SU-DHL-6 (cell line): ENCODE data around the gene ODAM.

ENCODE experiments used
- H2AFZ ChIP-seq: fragments of 200-600 bp; sonication (generic); 2 replicates; pipeline ENCODE4 v1.6.1; 2014; ENCODE audit warnings: low read depth, mild to moderate bottlenecking, moderate library complexity, mixed read lengths, antibody characterized with exemption, low read length; ENCODE audit not compliant: severe bottlenecking
- H3F3A ChIP-seq: fragments of 200-600 bp; shearing (Covaris generic); 2 replicates; pipeline ENCODE4 v1.6.0; 2016; ENCODE audit warnings: antibody characterized with exemption, mild to moderate bottlenecking; ENCODE audit not compliant: insufficient read depth
- H3K27ac ChIP-seq: fragments of 200-600 bp; sonication (generic); 2 replicates; pipeline ENCODE4 v1.5.1; 2016; ENCODE audit warnings: low read depth, mild to moderate bottlenecking, low read length, moderate library complexity, mixed read lengths
- H3K27me3 ChIP-seq: fragments of 200-600 bp; sonication (generic), shearing (Covaris generic); 2 replicates; pipeline ENCODE4 v1.6.0; 2014; ENCODE audit warnings: mild to moderate bottlenecking, low read length
- H3K36me3 ChIP-seq: fragments of 200-600 bp; sonication (generic); 2 replicates; pipeline ENCODE4 v1.6.1; 2014; ENCODE audit warnings: mild to moderate bottlenecking, low read length, mixed read lengths
- H3K4me2 ChIP-seq: fragments of 300-600, 200-600 bp; shearing (Covaris generic), sonication (generic); 2 replicates; pipeline ENCODE4 v1.6.0; 2014; ENCODE audit warnings: low read length, low read depth, mild to moderate bottlenecking; ENCODE audit not compliant: poor library complexity, severe bottlenecking
- H3K4me3 ChIP-seq: fragments of 200-600 bp; sonication (generic); 2 replicates; pipeline ENCODE4 v1.5.1; 2014; ENCODE audit warnings: antibody characterized with exemption, low read length, mild to moderate bottlenecking, mixed read lengths; ENCODE audit not compliant: insufficient read depth, poor library complexity, severe bottlenecking
- H3K79me2 ChIP-seq: fragments of 200-600 bp; sonication (generic); 2 replicates; pipeline ENCODE4 v1.6.1; 2014; ENCODE audit warnings: mild to moderate bottlenecking, low read length, moderate library complexity; ENCODE audit not compliant: insufficient read depth
- H3K9ac ChIP-seq: fragments of 200-600 bp; sonication (generic); 2 replicates; pipeline ENCODE4 v1.7.0; 2014; ENCODE audit warnings: mild to moderate bottlenecking, low read length
- H3K9me2 ChIP-seq: fragments of 200-600 bp; sonication (generic); replicated peaks from 2 replicates; pipeline ENCODE4 v1.6.1; 2014; ENCODE audit warnings: low read length; ENCODE audit not compliant: insufficient read depth
- H3K9me3 ChIP-seq: fragments of 200-600 bp; sonication (generic); 2 replicates; pipeline ENCODE4 v1.6.1; 2014; ENCODE audit warnings: low read length, mixed read lengths; ENCODE audit not compliant: insufficient read depth
- H4K20me1 ChIP-seq: fragments of 200-600 bp; sonication (generic); 2 replicates; pipeline ENCODE4 v1.6.1; 2014; ENCODE audit warnings: low read depth, mild to moderate bottlenecking, antibody characterized with exemption, low read length, moderate library complexity, mixed read lengths
- CTCF ChIP-seq: fragments of 200-600 bp; sonication (generic); IDR thresholded peaks from one replicate; pipeline ENCODE4 v1.5.1; 2017; ENCODE audit warnings: antibody characterized with exemption, mild to moderate bottlenecking, low read length, moderate library complexity; ENCODE audit not compliant: insufficient read depth, poor library complexity, severe bottlenecking
- EZH2phosphoT487 ChIP-seq: fragments of 200-600 bp; sonication (generic), shearing (Covaris generic); conservative IDR thresholded peaks from 2 replicates; pipeline ENCODE4 v1.6.1; 2018; ENCODE audit warnings: mild to moderate bottlenecking, antibody characterized with exemption, low read length, moderate library complexity, mixed read lengths

ODAM gene

GRCh38 chr4:70187216-70187615 lies 8.3 kb upstream of the ODAM start:
- Histone ChIP-seq H2AFZ (no peak overlapping the region), H3K27ac (no peak overlapping the region), H3K27me3 (no peaks in the 10 kb centered on the region), H3K4me2 (no peak overlapping the region), H3K79me2 (no peaks in the 10 kb centered on the region), H3K36me3 (no peaks in the 10 kb centered on the region), H3K9ac (no peak overlapping the region), H3K9me2 (no peaks in the 10 kb centered on the region), H3K4me3 (no peak overlapping the region), H3K9me3 (no peaks in the 10 kb centered on the region), H4K20me1 (no peaks in the 10 kb centered on the region), H3F3A (no peaks in the 10 kb centered on the region)
- TF ChIP-seq CTCF: no peak
- no peak for TF ChIP-seq EZH2phosphoT487

GRCh38 chr4:70190579-70190978 lies 4.9 kb upstream of the ODAM start:
- H3K79me2 ChIP-seq: no peaks in the 10 kb centered on the region
- no peak for TF ChIP-seq CTCF
- no peak for TF ChIP-seq EZH2phosphoT487
- H3K36me3 ChIP-seq: no peaks in the 10 kb centered on the region
- no peak overlapping the region for H3K4me2 ChIP-seq
- no peak overlapping the region for H3K9ac ChIP-seq
- no peaks in the 10 kb centered on the region for H3F3A ChIP-seq
- no peaks in the 10 kb centered on the region for H3K27me3 ChIP-seq
- H4K20me1 ChIP-seq: no peaks in the 10 kb centered on the region
- no peak overlapping the region for H3K27ac ChIP-seq
- no peaks in the 10 kb centered on the region for H3K9me2 ChIP-seq
- H2AFZ ChIP-seq: no peak overlapping the region
- H3K4me3 ChIP-seq: no peak overlapping the region
- H3K9me3 ChIP-seq: no peaks in the 10 kb centered on the region

GRCh38 chr4:70191647-70192046 lies 3.9 kb upstream of the ODAM start:
- no peaks in the 10 kb centered on the region for H3K79me2 ChIP-seq
- no peaks in the 10 kb centered on the region for H3K9me2 ChIP-seq
- no peak overlapping the region for H3K27ac ChIP-seq
- no peak overlapping the region for H3K4me2 ChIP-seq
- no peaks in the 10 kb centered on the region for H3F3A ChIP-seq
- H3K9ac ChIP-seq: no peak overlapping the region
- no peaks in the 10 kb centered on the region for H3K9me3 ChIP-seq
- no peak overlapping the region for H3K4me3 ChIP-seq
- H4K20me1 ChIP-seq: no peaks in the 10 kb centered on the region
- TF ChIP-seq EZH2phosphoT487: no peak
- TF ChIP-seq CTCF: no peak
- no peaks in the 10 kb centered on the region for H3K27me3 ChIP-seq
- H3K36me3 ChIP-seq: no peaks in the 10 kb centered on the region
- H2AFZ ChIP-seq: no peak overlapping the region

GRCh38 chr4:70192895-70193294 lies 2.6 kb upstream of the ODAM start:
- no peaks in the 10 kb centered on the region for H3K9me2 ChIP-seq
- no peaks in the 10 kb centered on the region for H3K27me3 ChIP-seq
- no peak overlapping the region for H3K9ac ChIP-seq
- no peak overlapping the region for H3K27ac ChIP-seq
- H4K20me1 ChIP-seq: no peaks in the 10 kb centered on the region
- TF ChIP-seq EZH2phosphoT487: no peak
- TF ChIP-seq CTCF: no peak
- H3K4me2 ChIP-seq: no peak overlapping the region
- no peaks in the 10 kb centered on the region for H3K9me3 ChIP-seq
- no peaks in the 10 kb centered on the region for H3K36me3 ChIP-seq
- no peaks in the 10 kb centered on the region for H3K79me2 ChIP-seq
- no peak overlapping the region for H2AFZ ChIP-seq
- H3F3A ChIP-seq: no peaks in the 10 kb centered on the region
- H3K4me3 ChIP-seq: no peak overlapping the region
